ENCODE results near the gene OSBPL6.

GRCh38 chr2:178385595-178386148 is 191.4 kb downstream of the OSBPL6 start:
- no peak for TF ChIP-seq CTCF (IDR thresholded peaks at IDR 0.05)
- TF ChIP-seq ZFX (IDR thresholded peaks at IDR 0.05; ENCODE audit: borderline replicate concordance) = no peak

All from 22Rv1 (cell line).